ENCODE results near the gene SLC8A1. TPM values are rescaled to one million over a fixed set of nuclear protein-coding genes. Genes with fewer than 3 reads are reported as not detected.

SLC8A1 gene
- total RNA-seq, 1 donor from 2014 or later, result 4.2 TPM

DNA sequence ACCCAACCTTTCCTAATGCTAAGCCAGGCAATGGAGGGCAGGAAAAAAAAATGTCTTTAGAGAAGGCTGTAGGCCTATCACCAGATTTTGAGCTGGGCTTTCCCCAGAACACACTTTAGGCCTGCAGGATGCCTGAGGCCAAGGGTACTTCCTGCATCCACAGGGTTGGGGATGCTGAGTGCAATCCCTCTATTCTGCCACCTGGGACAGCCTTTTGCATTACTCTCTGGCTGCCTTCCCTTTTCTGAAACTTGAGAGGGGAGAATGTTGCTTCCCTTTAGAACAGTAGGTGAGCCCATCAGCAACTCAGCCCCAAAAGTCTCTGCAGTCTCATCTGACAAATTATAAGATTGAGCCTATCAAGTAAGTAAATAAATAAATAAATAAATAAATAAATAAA is 195.2 kb downstream of the SLC8A1 start:
- no peak overlapping the region for H3K4me3 Mint-ChIP-seq
- no peaks in the 10 kb centered on the region for H3K27me3 Mint-ChIP-seq (ENCODE audit: low read depth)
- TF ChIP-seq, protein P1, sequence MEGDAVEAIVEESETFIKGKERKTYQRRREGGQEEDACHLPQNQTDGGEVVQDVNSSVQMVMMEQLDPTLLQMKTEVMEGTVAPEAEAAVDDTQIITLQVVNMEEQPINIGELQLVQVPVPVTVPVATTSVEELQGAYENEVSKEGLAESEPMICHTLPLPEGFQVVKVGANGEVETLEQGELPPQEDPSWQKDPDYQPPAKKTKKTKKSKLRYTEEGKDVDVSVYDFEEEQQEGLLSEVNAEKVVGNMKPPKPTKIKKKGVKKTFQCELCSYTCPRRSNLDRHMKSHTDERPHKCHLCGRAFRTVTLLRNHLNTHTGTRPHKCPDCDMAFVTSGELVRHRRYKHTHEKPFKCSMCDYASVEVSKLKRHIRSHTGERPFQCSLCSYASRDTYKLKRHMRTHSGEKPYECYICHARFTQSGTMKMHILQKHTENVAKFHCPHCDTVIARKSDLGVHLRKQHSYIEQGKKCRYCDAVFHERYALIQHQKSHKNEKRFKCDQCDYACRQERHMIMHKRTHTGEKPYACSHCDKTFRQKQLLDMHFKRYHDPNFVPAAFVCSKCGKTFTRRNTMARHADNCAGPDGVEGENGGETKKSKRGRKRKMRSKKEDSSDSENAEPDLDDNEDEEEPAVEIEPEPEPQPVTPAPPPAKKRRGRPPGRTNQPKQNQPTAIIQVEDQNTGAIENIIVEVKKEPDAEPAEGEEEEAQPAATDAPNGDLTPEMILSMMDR (conservative IDR thresholded peaks at IDR 0.05), result peak; percentile 38
- DNase-seq (ENCODE audit: low read depth, low spot score), result no peak
- no peak overlapping the region for H3K27ac Mint-ChIP-seq (ENCODE audit: unreplicated experiment)
- H3K9me3 Mint-ChIP-seq, result no peaks in the 10 kb centered on the region
- no peaks in the 10 kb centered on the region for H3K36me3 Mint-ChIP-seq (ENCODE audit: low read depth)
- no peaks in the 10 kb centered on the region for H3K4me1 Mint-ChIP-seq

DNA sequence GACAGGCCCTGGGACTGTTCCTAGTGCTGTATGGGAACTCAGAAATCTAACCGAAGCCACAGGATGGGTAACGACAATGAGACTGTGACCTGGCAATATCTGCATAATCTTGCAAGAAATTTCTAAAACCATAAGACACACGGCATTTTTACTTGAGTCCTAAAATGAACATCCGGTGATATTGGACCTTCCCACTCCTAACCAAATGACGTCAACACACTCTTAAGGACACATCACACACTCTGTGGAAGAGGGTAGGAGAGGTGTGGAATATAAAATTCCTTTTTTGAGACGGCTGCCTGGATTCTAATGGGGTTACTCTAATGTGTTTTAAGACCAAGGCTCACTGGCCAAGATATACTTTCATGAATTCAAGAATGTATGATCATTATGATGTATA is 195.9 kb downstream of the SLC8A1 start:
- no peak for DNase-seq (ENCODE audit: low read depth, low spot score)
- Mint-ChIP-seq H3K27me3 (ENCODE audit: low read depth) (no peaks in the 10 kb centered on the region), H3K4me1 (peaks cover 5% of the 10 kb centered on the region), H3K36me3 (ENCODE audit: low read depth) (no peaks in the 10 kb centered on the region), H3K4me3 (no peak overlapping the region), H3K27ac (ENCODE audit: unreplicated experiment) (no peak overlapping the region), H3K9me3 (no peaks in the 10 kb centered on the region)
- TF ChIP-seq, protein P1 (conservative IDR thresholded peaks at IDR 0.05), result no peak

DNA sequence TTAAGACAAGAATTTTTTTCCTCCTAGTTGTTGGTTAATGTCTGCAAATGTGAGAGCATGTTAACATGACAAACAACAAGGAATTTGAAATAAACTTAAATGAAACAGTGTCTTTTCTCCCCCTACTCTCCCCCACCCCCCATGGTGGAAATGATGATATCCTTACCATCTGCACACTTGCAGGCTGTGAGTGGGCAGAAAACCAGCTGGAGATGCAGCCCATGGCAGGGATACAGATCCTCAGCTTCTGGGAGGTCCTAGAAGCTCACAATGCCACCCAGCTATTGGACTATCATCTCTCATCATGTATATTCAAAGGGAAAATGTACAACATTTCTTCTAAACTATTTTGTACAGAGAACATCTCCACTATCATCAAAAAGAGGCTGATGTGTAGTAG is 196.8 kb downstream of the SLC8A1 start:
- DNase-seq (ENCODE audit: low read depth, low spot score), result no peak
- TF ChIP-seq, protein P1 (conservative IDR thresholded peaks at IDR 0.05), result no peak
- no peaks in the 10 kb centered on the region for H3K9me3 Mint-ChIP-seq
- H3K27ac Mint-ChIP-seq (ENCODE audit: unreplicated experiment), result no peak overlapping the region
- H3K4me3 Mint-ChIP-seq, result no peak overlapping the region
- H3K27me3 Mint-ChIP-seq (ENCODE audit: low read depth), result no peaks in the 10 kb centered on the region
- H3K36me3 Mint-ChIP-seq (ENCODE audit: low read depth), result no peaks in the 10 kb centered on the region
- H3K4me1 Mint-ChIP-seq, result peaks cover 5% of the 10 kb centered on the region

DNA sequence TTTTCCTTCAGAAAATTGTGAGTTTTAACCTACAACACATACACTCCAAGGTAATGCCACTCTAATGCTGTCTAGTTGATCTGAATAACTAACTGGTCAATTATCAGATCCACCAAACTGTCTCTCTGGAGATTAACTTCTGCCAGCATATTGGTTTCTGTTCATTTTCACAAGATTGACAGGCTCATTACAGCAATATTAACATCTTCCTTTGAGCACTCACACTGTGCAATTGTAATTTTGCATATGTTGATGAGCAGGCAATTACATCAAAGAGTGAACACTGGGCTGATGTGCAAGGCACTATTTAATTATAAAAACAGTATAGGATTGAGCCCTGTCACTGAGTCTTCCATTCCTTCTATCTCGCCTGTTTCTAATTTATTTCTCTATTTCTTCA is 197.3 kb downstream of the SLC8A1 start:
- TF ChIP-seq, protein P1 (conservative IDR thresholded peaks at IDR 0.05), result no peak
- no peaks in the 10 kb centered on the region for H3K27me3 Mint-ChIP-seq (ENCODE audit: low read depth)
- no peaks in the 10 kb centered on the region for H3K9me3 Mint-ChIP-seq
- H3K27ac Mint-ChIP-seq (ENCODE audit: unreplicated experiment), result no peak overlapping the region
- no peak for DNase-seq (ENCODE audit: low read depth, low spot score)
- H3K4me1 Mint-ChIP-seq, result peaks cover 5% of the 10 kb centered on the region
- no peaks in the 10 kb centered on the region for H3K36me3 Mint-ChIP-seq (ENCODE audit: low read depth)
- no peak overlapping the region for H3K4me3 Mint-ChIP-seq

DNA sequence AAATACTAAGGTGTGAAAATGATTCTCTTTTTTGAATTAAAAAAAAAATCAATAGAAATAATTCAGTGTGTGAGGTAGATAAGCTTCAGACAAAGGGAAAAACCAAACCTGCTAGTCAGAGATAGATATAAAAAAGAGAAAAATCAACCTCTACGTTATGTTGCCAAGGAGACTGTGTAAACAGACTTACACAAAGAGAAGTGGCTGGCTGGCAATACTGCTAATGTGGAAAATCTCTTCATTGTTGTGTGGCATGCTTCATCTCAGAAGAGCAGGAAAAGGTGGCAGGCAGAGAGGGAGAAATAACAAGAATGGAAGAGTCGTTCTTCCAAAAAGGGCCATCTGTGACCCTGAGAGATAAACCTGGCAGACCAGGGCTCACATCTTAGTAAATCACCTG is 200.8 kb downstream of the SLC8A1 start:
- H3K27me3 Mint-ChIP-seq (ENCODE audit: low read depth), result no peaks in the 10 kb centered on the region
- DNase-seq (ENCODE audit: low read depth, low spot score), result no peak

More for the DNA sequence above, 200.8 kb downstream of the SLC8A1 start:
- Mint-ChIP-seq H3K4me3 (no peak overlapping the region), H3K4me1 (peaks cover 5% of the 10 kb centered on the region), H3K9me3 (no peaks in the 10 kb centered on the region), H3K36me3 (ENCODE audit: low read depth) (no peaks in the 10 kb centered on the region), H3K27ac (ENCODE audit: unreplicated experiment) (peak overlapping the region; percentile 45)
- TF ChIP-seq, protein P1 (conservative IDR thresholded peaks at IDR 0.05), result no peak

All from neural crest cell (in vitro differentiated cells).